GM21529 (cell line): Measurements from ENCODE around the gene RAMP1.
"Not testable (repeated sequence)": the region's sequence is repeated elsewhere in the genome, so short reads cannot be mapped to it uniquely, and the experiment has no call there.

Experiments used
- ATAC-seq: cut with Tn5 transposase; IDR thresholded peaks from one replicate; pipeline ENCODE4 v1.9.1; 2021; ENCODE audit not compliant: unreplicated experiment

The RAMP1 gene

DNA sequence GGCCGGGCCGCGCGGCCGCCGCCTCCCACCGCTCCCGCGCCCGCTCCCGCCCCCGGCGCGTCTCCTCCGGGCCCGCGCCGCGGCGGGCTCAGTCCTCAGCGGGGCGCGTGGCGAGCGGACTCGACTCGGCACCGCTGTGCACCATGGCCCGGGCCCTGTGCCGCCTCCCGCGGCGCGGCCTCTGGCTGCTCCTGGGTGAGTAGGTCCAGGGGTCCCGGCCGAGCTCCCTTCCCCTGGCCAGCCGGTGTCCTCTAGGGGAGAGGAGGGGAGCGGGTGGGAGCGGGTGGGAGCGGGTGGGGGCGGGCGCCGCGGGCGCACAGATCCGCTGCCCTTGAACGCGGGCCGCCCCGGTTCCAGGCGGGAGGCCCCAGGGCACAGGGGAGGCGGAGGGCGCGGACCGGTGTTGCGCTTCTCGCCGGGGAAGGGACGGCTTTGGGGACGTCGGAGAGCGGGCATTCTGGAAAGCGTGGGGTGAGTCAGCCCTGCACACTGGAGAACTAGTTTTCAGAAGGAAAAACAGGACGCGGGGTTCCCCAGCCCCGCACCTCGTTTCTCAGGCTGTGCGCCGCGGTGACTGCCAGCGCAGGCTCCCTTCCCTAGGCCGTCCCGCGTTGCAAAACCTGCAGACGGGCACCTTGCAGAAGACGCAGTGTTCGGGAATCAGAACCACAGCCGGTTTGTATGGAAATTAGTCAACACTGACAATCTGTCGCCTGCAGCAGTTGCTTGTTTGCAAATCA, at the start of gene RAMP1:
TSS of gene RAMP1 (plus strand) at position 91 of the 740 bp plus-strand sequence. CDS start at position 144, 53 bp downstream.
- ATAC-seq: no peak

DNA sequence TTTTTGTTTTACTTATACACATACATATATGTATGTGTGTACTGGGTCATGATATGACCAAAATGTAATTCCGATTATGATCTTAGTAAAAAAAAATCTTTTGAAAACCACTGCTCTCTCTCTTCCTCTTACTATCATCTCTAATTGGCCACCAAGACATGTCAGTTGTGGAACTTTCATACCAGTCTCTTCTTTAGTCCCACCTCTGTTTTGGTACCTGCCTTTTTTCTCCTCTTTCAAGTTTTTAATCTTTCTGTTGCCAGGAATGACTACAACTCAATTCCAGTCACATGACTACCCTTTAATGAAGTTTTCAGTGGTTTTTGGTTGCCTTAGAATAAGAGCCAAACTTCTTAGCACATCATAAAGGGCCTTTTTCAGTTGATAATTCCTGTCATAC, 43.8 kb upstream of the RAMP1 start:
- ATAC-seq: no peak

DNA sequence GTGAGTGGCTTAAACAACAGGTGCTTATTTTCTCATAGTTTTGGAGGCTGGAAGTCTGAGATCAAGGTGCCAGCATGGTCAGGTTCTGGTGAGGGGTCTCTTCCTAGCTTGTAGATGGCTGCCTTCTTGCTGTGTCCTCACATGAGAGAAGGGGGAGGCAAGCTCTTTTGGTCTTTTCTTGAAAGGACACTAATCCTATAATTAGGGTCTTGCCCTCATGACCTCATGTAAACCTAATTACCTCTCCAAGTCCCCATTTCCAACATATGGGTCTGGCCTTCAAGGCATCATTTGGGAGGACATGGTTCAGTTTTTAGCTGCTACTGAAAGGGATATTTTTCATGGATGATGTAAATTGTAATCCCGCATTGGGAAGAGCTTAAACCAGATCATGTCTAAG, 42.9 kb upstream of the RAMP1 start:
- no peak for ATAC-seq

DNA sequence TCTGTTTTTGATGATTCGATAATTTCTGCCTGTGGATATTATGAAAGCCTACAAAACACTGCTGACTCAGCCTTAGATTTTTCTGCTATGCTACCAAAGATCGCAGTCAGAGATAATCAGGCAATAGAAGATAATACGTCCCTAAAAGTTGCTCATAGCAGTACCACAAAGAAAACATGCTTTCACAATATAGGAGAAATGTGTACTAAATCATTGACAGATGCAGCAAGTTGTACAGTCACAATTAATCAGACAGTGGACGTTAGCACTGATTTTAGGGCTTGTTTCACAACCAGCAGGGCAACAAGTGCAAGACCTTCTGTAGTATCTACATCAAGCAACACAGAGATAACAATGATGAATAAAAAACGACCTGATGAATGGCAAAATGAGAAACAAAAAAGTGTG, 41.4 kb upstream of the RAMP1 start:
- ATAC-seq: no peak

DNA sequence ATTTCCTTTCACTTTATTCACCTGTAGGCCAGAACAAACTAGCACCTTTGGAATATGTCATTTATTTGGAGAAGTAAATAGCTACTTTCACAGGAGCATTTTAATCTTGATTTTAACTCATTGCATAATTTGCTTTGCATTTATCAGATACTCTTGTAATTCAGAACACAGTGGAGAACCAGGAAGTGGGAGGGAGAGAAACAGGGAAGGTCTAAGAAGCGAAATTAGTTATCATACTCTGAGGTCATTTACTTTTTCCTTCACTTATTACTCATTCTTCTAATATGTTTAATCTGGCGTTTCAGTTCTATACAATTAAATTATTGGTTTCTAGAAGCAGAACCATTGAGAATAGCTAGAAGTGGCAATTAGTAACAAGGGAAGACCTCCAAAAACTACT, 40.2 kb upstream of the RAMP1 start:
- ATAC-seq: no peak

DNA sequence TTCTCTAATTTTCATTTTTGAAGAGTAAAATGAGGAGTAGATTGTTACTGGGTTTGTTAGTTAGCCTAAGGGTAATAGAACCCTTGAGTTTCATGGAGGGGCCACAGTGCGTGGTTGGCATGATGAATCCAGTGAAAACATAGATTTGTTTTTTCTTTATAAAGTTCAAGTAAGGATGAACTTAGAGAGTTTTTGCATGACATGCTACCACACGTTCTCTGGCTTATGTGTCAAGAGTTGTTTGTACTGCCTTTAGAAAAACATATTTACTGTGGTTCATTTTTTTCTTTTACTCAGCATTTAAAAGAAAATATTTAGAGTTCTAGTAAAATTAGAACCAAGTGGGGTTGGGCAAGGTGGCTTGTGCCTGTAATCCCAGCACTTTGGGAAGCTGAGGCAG, 39.0 kb upstream of the RAMP1 start:
- no peak for ATAC-seq

DNA sequence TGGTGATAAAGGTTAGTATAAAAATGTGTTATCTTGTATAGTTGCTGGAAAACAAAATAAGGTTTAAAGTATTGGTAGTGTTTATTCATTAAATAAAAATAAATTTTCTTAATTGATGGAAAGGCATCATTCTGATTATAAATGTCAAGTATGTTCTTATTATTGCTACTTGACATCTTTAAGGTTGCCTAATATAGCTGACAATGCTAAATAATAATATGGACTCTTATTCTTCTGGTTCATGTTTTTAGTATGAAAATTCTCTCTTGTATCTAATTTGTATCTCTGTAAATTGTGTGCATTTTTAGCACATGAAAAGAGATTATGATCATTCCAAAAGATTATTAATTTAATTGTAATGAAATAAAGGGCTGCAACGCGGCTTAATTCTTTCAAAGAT, 35.9 kb upstream of the RAMP1 start:
- no peak for ATAC-seq

DNA sequence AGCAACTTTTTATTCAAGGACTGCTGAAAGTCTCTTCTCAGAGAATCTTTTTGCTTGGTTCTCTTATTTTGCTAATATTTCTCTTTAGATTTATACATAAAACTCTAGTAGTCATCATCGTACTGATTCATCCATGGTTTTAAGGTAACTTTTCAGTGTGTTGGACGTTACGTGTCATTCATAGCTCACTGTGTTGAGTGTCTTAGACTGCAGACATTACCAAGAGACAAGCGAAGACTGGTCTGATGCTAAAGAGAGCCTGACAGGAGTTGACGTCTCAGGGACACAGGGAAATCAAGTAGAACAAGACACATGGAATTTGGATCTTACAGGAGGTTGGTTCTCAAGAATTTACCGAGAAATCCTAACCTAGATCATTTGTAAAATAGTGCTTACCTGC, 35.3 kb upstream of the RAMP1 start:
- no peak for ATAC-seq

DNA sequence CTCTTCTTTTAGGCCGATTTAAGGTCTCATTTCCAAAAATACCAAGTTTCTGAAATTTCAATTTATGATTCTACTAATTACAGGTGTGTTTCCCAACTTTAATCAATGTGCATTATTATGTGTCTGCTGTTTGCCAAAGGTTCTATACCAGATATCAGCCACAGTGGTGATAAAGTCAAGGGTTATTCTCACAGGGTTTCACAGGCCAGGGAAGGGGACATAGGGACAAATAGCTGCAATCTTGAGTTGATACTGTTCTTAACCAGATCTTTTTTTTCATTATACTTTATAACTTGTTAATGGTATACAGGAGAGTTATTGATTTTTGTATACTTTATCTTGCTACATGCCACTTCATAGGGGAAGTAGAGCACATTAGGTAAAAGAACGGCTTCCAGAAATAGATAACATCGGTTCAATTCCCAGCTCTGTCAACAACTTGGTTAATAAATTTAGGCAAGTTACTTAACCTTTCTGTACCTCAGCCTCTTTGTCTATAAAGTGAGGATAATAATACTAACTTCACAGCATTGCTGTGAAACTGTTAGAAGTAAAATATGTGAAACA, 31.9 kb upstream of the RAMP1 start:
- no peak for ATAC-seq

DNA sequence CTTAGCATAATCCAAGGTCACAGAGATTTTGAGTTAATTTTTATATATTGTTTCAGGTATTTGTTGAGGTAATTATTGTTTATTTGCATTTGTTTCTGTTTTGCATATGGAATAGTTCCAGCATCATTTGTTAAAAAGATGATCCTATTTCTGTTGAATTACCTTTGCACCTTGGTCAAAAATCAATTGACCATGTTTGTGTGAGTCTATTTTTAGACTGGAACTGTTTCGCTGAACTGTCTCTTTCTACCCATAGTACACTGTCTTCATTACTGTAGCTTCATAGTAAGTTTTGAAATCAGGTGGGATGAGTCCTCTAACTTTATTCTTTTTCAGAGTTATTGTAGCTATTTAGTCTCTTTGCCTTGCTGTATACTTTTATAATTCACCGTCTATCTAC, 28.9 kb upstream of the RAMP1 start:
- ATAC-seq: no peak

DNA sequence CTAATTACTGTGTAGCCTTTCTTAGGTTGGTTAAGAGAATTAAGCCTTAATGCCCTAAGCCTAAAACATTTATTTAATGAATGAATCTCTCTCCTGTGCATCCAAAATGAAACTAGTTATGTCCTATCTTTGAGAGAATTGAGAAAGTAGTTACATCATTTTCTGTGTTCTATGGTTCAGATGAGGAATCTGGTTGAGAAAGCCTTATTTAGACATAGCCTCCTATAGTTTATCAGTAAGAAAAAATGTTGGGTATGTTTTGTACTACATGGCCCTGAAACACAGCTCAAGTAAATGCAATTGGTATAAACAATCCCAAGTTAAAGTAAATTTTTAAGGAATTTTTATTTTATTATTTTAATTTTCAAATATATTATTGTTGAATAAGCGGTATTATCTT, 25.9 kb upstream of the RAMP1 start:
- no peak for ATAC-seq

DNA sequence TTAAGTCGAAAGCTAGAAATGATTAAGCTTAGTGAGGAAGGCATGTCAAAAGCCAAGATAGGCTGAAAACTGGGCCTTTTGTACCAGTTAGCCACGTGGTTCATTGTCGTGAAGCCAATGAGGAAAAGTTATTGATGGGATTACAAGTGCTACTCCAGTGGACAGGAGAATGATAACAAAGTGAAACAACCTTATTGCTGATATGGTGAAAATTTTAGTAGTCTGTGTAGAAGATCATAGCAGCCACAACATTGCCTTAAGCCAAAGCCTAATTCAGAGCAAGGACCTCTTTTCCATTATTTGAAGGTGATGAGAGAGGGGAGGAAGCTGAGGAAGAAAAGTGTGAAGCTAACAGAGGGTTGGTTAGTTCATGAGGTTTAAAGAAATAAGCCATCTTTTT, 24.1 kb upstream of the RAMP1 start:
- no peak for ATAC-seq

DNA sequence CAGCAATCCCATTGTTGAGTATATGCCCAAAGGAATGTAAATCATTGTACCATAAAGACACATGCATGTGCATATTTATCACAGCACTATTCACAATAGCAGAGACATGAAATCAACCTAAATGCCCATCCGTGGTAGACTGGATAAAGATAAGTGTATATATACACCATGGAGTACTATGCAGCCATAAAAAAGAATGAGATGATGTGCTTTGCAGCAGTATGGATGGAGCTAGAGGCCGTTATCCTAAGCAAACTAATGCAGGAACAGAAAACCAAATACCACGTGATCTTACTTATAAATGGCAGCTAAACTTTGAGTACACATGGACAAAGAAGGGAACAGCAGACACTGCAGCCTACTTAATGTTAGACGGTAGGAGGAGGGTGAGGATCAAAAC, 18.4 kb upstream of the RAMP1 start:
- ATAC-seq: no peak

DNA sequence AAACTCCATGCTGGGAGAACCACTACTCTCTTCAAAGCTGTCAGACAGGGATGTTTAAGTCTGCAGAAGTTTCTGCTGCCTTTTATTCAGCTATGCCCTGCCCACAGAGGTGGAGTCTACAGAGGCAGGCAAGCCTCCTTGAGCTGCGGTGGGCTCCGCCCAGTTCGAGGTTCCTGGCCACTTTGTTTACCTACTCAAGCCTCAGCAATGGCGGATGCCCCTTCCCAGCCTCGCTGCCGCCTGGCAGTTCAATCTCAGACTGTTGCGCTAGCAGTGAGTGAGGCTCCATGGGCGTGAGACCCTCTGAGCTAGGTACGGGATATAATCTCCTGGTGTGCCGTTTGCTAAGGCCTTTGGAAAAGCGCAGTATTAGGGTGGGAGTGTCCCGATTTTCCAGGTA, 10.5 kb upstream of the RAMP1 start:
- not testable (repeated sequence) for ATAC-seq

DNA sequence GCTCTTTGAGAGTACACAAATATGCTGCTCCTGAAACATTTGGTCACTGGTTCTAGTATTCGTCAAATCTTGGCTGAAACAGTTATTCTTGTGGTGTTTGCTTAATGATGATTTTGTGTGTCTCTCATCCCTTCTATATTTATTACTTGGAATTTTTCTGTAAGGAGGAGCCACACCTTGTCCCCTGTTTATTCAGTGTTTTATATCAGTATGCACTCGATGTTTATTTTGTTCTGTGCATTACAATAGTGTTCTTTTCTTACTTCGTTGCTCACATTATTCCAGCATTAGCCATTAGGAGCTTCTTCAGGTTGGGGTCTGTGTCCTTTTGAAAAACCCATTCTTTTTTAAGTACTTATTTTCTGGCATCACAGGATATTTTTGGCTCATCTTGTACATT, 5.1 kb upstream of the RAMP1 start:
- ATAC-seq: no peak

DNA sequence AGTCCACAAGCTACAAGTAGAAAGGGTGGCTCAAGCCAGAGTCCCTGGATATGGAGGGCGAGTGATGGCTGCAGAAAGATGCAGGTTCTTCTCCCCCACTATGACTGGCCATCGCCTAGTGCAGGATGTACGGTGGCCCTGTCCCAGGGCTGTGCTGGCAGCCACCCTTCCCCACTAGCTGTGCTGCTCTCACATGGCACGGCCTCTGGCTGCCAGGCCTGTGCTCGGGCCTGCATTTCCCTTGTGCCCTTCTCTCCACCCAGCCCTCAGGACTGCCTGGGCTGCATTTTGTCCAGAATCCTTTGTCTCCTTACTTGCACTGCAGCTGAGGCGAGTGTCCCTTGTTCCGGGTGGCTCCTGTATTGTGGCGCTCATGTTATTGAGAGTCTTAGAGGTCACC, 1.6 kb upstream of the RAMP1 start:
- ATAC-seq: peak; percentile 3

DNA sequence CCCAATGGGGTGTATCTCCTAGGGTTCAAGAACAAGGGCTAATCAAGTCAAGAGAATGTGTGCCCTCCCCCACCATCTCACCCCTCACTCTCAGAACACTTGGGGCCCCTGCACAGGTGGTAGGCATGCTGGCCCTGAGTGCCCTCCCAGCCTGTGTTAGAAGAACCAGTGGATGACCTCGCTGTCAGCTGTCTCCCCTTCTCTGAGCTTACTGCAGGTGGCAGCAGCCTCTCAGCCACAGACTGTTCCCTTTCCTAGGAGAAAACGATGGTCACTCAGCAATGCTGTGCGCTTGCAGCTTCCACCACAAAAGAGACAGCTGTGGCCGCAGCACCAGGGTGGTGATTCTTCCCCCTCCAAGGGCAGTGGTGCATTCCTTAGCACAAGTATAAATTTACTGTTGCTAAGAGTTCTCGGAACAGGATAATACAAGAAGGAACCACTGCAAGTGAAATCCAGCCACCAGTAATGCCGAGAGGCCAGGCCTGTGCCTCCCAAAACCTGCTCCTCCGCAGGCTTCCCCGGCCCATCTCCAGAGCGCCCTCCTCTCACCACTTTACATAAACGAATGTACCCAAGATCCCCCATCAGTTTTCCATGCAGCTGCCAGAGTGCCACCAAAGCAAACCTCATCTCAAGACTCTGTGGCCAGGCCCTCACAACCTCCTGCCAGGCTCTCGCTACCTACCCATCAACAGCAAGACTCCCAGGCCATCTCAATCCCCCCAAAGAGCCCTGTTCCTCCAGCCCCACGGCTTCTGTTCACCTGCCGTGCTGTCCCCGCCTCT, 935 bp upstream of the RAMP1 start:
- ATAC-seq: peak; percentile 63

DNA sequence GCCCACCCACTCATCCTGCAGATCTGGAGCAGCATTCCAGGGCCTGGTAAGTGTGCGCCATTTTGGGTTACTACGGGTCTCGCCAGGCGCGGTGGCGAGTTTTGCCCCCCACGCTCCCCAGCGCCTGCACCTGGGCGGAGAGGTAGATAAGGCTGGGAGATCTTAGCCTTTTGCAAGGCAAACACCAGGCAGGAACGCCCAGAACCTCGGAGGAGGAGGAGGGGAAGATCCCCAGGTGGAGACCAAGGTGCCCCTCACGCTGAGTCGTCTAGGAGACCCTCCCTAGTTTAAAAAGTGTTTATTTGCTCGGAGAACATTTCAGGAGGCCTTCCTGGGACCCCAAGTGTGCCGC, 365 bp upstream of the RAMP1 start:
- no peak for ATAC-seq

DNA sequence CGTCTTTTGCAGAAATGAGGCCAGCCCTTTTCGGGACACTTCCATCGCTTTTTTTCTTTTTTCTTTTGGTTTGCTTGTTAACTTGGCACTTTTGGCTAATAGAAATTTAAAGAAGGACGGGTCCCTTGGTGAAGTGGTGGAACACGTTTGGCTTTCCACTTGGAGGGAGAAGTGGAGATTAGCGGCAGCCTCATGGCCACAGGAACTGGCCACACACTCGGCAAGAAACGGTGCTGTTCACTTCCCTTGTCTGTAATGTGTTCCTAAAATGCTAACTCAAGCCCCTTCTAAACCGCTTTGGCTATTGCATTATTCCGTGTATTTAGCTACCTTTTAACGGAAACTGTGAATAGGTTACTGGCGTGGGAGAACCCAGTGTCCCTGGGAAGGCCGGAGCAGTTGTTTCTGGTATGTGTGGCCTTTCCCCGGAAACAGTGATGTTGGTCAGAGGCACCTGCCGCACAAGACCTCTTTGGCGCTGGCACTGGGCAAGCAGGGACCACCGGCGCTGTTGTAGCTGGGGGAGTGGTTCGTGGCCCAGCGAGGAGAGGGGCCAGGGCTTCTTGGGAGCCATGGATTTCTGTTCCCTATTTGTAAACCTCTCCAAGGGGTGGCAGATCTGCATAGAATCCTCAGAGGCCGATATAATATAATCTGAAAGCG, 981 bp downstream of the RAMP1 start:
- ATAC-seq: no peak

DNA sequence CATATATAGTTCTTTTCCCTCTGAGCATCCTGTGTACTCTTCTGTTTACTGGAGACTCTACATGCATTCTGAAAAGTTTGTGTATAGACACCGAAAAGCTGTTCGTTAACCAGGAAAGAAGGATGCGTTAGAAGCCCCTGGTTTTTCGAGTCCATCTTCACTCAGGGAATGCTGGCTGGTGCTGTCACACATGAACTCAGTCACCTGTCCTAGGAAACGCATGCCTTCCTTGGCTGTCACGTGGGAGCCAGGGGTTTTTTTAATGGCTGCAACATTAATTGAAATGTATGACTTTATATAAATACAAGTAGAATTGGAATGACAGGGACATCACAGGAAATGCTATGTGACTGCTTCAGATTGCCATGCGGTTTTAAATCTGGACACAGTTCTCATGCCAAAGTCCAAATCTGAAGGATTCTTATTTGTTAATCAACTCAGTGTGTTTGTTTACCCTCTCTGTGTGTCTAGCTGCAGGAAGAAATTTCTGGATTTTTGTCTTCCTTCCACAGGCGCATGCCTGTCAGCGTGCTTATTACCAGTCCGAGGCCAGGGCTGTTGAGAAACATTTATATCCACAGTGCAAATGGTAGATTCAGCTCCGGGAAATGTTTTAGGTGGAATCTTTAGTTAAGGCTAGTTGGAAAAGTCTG, 2.6 kb downstream of the RAMP1 start:
- no peak for ATAC-seq

DNA sequence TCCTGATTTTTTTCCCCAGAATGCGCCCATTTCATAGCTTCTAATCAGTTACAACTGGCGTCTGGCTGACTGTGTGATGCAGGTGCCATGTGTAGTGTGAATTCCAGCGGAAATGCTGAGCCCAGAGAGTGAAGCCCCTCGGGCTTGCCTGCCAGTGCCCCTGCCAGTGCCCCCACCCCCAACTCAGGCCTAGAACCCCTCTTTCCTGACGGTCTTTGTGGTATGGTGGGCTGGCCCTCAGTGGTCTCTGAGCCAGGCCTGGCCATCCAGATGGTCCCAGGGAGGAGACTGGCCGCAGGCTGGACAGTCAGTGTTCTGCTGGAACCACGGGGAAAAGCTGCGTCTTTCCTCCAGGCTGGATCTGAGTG, 3.1 kb downstream of the RAMP1 start:
- ATAC-seq: no peak
